ENCODE measurements around the gene CASKIN2.
"Not testable (repeated sequence)": the region's sequence is repeated elsewhere in the genome, so short reads cannot be mapped to it uniquely, and the experiment has no call there.

Gene CASKIN2

GRCh38 chr17:75521951-75522727 is 6.8 kb upstream of the CASKIN2 start (continued):
- no peak for TF ChIP-seq ZNF8 (CRISPR knock-in tag; IDR thresholded peaks at IDR 0.05)
- TF ChIP-seq OSR1 (CRISPR knock-in tag; IDR thresholded peaks at IDR 0.05), result no peak

- TF ChIP-seq GLIS3 (CRISPR knock-in tag; IDR thresholded peaks at IDR 0.05) (no peak), TSHZ2 (CRISPR knock-in tag; IDR thresholded peaks at IDR 0.05) (no peak)
- ATAC-seq, result no peak
Observed at GRCh38 chr17:75521290-75521689, 6.0 kb upstream of the CASKIN2 start.

- ATAC-seq, result not testable (repeated sequence)
Observed at GRCh38 chr17:75520413-75520812, 5.1 kb upstream of the CASKIN2 start.

GRCh38 chr17:75518983-75519537 is 3.7 kb upstream of the CASKIN2 start:
- TF ChIP-seq SNAI2 (CRISPR knock-in tag; IDR thresholded peaks at IDR 0.05), result no peak
- TF ChIP-seq RARB (CRISPR knock-in tag; IDR thresholded peaks at IDR 0.05), result no peak
- no peak for TF ChIP-seq PATZ1 (CRISPR knock-in tag; IDR thresholded peaks at IDR 0.05; ENCODE audit: borderline replicate concordance)
- TF ChIP-seq ZNF8 (CRISPR knock-in tag; IDR thresholded peaks at IDR 0.05), result no peak
- no peak for TF ChIP-seq POU6F1 (CRISPR knock-in tag; IDR thresholded peaks at IDR 0.05; ENCODE audit: borderline replicate concordance, low read depth)
- no peak for TF ChIP-seq TCF4 (CRISPR knock-in tag; IDR thresholded peaks at IDR 0.05; ENCODE audit: borderline replicate concordance)
- TF ChIP-seq ZC3H10 (CRISPR knock-in tag; IDR thresholded peaks at IDR 0.05), result no peak
- TF ChIP-seq ISL1 (CRISPR knock-in tag; IDR thresholded peaks at IDR 0.05), result no peak
- TF ChIP-seq ZFP3 (CRISPR knock-in tag; IDR thresholded peaks at IDR 0.05), result no peak
- no peak for TF ChIP-seq ZFP30 (CRISPR knock-in tag; IDR thresholded peaks at IDR 0.05)
- TF ChIP-seq BACH2 (CRISPR knock-in tag; IDR thresholded peaks at IDR 0.05; ENCODE audit: borderline replicate concordance), result no peak
- TF ChIP-seq CSDC2 (CRISPR knock-in tag; IDR thresholded peaks at IDR 0.05), result no peak
- TF ChIP-seq PPARA (CRISPR knock-in tag; IDR thresholded peaks at IDR 0.05; ENCODE audit: borderline replicate concordance), result no peak
- TF ChIP-seq TSHZ2 (CRISPR knock-in tag; IDR thresholded peaks at IDR 0.05), result no peak
- TF ChIP-seq ARNTL (CRISPR knock-in tag; IDR thresholded peaks at IDR 0.05; ENCODE audit: borderline replicate concordance, low read depth), result no peak
- no peak for TF ChIP-seq ZNF70 (CRISPR knock-in tag; IDR thresholded peaks at IDR 0.05)
- TF ChIP-seq OSR1 (CRISPR knock-in tag; IDR thresholded peaks at IDR 0.05), result no peak
- no peak for TF ChIP-seq GLIS3 (CRISPR knock-in tag; IDR thresholded peaks at IDR 0.05)
- no peak for TF ChIP-seq TOX (CRISPR knock-in tag; IDR thresholded peaks at IDR 0.05; ENCODE audit: borderline replicate concordance)
- ATAC-seq, result no peak

Data from SK-N-SH treated with all-trans-retinoic acid at 6 μM for 48 hours (cell line).